ENCODE results near the gene ALX4. TPM values are rescaled to one million over a fixed set of nuclear protein-coding genes. Genes with fewer than 3 reads are reported as not detected.
A peak's percentile ranks its signal among the peaks of the same experiment; 100 is the strongest.

Gene ALX4
- total and polyA plus RNA-seq, 9 of the 15 experiments (the other 6 are each of a cell fraction or from before 2014, with no cell fraction given): 0.07 to 1.2 (median 0.33) TPM

GRCh38 chr11:44270403-44271273, 39.3 kb downstream of the ALX4 start (continued):
- TF ChIP-seq ETV5 (CRISPR knock-in tag; IDR thresholded peaks at IDR 0.05; ENCODE audit: low read depth) (0 out of 2 replicates have a peak, but pooled peaks have one; percentile 36), ZNF253 (CRISPR knock-in tag; conservative IDR thresholded peaks at IDR 0.05) (no peak), CEBPG (CRISPR knock-in tag; IDR thresholded peaks at IDR 0.05) (no peak), CEBPG (tag; conservative IDR thresholded peaks at IDR 0.05 in 1 of 2, IDR thresholded peaks at IDR 0.05 in 1 of 2) (no peak), ZNF609 (CRISPR knock-in tag; IDR thresholded peaks at IDR 0.05; ENCODE audit: borderline replicate concordance) (no peak), PRPF4 (IDR thresholded peaks at IDR 0.05; ENCODE audit: insufficient read depth, low read depth, low read length, poor library complexity, severe bottlenecking) (no peak), ZNF76 (CRISPR knock-in tag; IDR thresholded peaks at IDR 0.05; ENCODE audit: borderline replicate concordance) (no peak), ATF7 (IDR thresholded peaks at IDR 0.05) (no peak), FIP1L1 (IDR thresholded peaks at IDR 0.05; ENCODE audit: low read depth, low read length, poor library complexity, severe bottlenecking) (no peak), NFE2 (IDR thresholded peaks at IDR 0.05; ENCODE audit: low read depth) (no peak), NR3C1 (CRISPR knock-in tag; IDR thresholded peaks at IDR 0.05) (no peak)
- TF ChIP-seq, protein P1, sequence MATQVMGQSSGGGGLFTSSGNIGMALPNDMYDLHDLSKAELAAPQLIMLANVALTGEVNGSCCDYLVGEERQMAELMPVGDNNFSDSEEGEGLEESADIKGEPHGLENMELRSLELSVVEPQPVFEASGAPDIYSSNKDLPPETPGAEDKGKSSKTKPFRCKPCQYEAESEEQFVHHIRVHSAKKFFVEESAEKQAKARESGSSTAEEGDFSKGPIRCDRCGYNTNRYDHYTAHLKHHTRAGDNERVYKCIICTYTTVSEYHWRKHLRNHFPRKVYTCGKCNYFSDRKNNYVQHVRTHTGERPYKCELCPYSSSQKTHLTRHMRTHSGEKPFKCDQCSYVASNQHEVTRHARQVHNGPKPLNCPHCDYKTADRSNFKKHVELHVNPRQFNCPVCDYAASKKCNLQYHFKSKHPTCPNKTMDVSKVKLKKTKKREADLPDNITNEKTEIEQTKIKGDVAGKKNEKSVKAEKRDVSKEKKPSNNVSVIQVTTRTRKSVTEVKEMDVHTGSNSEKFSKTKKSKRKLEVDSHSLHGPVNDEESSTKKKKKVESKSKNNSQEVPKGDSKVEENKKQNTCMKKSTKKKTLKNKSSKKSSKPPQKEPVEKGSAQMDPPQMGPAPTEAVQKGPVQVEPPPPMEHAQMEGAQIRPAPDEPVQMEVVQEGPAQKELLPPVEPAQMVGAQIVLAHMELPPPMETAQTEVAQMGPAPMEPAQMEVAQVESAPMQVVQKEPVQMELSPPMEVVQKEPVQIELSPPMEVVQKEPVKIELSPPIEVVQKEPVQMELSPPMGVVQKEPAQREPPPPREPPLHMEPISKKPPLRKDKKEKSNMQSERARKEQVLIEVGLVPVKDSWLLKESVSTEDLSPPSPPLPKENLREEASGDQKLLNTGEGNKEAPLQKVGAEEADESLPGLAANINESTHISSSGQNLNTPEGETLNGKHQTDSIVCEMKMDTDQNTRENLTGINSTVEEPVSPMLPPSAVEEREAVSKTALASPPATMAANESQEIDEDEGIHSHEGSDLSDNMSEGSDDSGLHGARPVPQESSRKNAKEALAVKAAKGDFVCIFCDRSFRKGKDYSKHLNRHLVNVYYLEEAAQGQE (IDR thresholded peaks at IDR 0.05; ENCODE audit: borderline replicate concordance): no peak
- TF ChIP-seq, protein P1 (CRISPR knock-in tag; IDR thresholded peaks at IDR 0.05; ENCODE audit: low read depth): no peak
